Body of pancreas (tissue), 4 donors: ENCODE data around the gene CCDC13.

Experiments used
- POLR2A ChIP-seq, 3 donors: fragments of 450-650 bp; IDR thresholded peaks; one replicate each; pipeline ENCODE4 v1.6.1; 2016; ENCODE audit warnings: antibody characterized with exemption in 3 of 3, mild to moderate bottlenecking in 2 of 3
- TF ChIP-seq, protein P1 (sequence below), 7 experiments: fragments of 450-650 bp in 4 of 7; fragments of 200-600 bp in 3 of 7; sonication (generic) in 3 of 7; IDR thresholded peaks; one replicate each; pipeline ENCODE4 v1.5.1; 2016 to 2019; ENCODE audit warnings: antibody characterized with exemption in 7 of 7

DNA sequence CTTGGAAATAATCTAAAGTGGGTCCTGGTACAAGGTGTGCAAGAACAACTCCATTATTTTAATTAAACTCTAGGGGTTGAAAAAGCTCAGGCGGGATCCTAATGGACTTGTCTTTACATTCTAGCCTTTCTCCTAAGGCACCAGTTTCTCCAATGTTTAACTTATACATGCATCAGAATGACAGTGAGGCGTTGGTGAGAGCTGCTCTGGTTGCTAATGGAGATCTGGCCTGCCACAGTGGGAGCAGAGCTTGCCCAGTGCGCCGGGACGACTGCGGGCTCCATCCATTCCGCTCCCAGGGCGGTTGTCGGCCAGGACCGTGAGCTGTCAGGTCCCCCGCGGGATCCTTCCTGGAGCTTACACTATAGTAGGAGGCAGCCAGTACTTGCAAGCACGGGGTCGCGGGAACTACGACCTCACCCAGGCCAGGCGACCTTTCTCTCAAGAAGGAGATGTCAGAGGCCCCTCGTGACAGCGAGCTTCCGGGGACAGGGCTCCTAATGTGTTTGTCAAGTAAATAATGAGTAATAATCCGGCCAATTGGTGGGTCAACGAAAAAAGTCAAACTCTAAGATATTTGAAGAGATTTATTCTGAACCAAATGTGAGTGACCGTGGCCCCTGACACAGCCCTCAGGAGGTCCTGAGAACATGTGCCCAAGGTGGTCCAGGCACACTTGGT is 32.2 kb upstream of the CCDC13 start:
- TF ChIP-seq, protein P1, sequence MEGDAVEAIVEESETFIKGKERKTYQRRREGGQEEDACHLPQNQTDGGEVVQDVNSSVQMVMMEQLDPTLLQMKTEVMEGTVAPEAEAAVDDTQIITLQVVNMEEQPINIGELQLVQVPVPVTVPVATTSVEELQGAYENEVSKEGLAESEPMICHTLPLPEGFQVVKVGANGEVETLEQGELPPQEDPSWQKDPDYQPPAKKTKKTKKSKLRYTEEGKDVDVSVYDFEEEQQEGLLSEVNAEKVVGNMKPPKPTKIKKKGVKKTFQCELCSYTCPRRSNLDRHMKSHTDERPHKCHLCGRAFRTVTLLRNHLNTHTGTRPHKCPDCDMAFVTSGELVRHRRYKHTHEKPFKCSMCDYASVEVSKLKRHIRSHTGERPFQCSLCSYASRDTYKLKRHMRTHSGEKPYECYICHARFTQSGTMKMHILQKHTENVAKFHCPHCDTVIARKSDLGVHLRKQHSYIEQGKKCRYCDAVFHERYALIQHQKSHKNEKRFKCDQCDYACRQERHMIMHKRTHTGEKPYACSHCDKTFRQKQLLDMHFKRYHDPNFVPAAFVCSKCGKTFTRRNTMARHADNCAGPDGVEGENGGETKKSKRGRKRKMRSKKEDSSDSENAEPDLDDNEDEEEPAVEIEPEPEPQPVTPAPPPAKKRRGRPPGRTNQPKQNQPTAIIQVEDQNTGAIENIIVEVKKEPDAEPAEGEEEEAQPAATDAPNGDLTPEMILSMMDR (IDR thresholded peaks at IDR 0.05): no peak
- no peak for TF ChIP-seq POLR2A (IDR thresholded peaks at IDR 0.05)
